NCI-H2196 treated with DMSO at 0.1 percent for 48 hours (cell line): ENCODE results near the gene NHSL1.
A peak's percentile ranks its signal among the peaks of the same experiment; 100 is the strongest.

ENCODE experiments used
- DNase-seq: peaks from one replicate; lab custom pipeline; 2025; ENCODE audit not compliant: unreplicated experiment; lab: John Stamatoyannopoulos, UW

NHSL1 gene

GRCh38 chr6:138405816-138406413 is 93.4 kb downstream of the NHSL1 start:
- no peak for DNase-seq

- DNase-seq = no peak
These were observed 94.5 kb downstream of the NHSL1 start for GRCh38 chr6:138404666-138405337.

DNA sequence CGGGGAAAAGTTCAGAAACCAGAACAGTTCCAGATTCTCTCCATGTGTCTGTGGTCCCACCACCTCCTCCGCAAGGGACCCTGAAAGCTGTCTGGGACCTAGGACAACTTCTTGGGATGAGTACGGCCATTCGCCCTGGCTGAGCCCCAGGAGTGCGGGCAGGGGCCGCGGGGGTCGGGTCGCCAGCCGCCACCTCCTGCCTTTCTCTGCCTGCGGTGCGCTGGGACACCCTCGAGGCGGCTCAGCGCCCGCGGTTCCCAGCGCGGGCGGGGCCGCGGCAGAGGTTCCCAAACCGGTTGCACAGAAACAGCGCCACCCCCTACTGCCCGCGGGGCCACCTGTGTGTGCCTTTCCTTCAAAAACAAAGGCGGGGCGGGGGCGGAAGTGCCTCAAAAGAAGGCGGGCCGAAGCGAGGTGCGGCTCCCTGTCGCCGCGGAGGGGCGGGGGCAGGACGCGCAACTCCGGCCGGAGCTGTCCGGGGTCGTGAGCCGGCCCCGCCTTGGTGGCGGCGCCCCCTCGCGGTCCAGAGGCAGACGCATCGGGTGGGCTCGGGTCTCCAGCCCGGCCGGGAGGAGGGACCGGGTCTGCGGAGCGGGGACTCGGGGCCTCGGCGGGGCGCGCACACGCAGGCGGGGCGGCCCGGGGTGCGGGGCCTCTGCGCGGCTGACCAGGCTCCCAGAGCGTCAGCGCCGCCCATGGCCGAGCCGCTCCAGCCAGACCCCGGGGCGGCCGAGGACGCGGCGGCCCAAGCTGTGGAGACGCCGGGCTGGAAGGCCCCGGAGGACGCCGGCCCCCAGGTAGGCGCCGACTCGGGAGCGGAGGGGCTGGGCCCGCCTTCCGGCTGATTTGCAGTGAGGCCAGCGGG is 95.3 kb downstream of the NHSL1 start, which contains the start of gene HEBP2:
Gene HEBP2, plus strand, starts transcription at position 423 of the 865 bp plus-strand sequence. Its CDS starts 273 bp downstream, at position 696.
- peak; percentile 93 for DNase-seq

DNA sequence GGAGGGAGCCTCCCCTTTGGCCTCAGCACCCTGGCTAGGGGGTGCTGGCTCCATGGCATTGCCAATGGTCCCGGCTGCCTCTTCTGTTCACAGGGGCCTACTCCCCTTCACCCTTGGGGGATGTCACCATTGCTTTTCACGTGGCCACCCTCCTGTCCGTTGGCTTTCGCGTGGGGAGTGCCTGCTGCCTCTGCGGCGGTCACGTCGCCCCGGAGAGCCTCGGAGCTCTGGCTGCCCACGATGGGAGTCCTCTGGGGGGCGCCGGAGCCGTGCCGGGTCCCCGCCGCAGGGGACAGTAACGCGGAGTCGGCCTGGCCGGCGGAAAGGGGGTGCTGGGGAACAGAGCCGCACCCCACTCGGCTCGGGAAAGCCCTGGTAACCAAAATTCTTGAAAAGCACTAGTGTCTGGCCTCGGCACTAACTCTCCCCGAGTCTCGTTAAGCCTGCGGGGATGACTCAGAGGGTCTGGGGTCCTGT is 95.9 kb downstream of the NHSL1 start:
- DNase-seq = no peak

DNA sequence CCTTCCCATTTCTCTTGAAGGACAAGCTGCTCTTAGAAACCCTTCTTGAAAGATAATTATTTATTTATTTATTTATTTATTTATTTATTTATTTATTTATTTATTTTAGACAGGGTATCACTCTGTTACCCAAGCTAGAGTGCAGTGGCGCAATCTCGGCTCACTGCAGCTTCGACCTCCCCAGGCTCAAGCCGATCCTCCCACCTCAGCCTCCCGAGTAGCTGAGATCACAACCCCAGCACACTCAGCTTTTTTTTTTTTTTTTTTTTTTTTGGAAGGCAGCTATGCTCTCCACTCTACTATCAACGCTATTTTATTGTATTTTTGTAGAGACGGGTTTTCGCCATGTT is 96.5 kb downstream of the NHSL1 start:
- DNase-seq = no peak

DNA sequence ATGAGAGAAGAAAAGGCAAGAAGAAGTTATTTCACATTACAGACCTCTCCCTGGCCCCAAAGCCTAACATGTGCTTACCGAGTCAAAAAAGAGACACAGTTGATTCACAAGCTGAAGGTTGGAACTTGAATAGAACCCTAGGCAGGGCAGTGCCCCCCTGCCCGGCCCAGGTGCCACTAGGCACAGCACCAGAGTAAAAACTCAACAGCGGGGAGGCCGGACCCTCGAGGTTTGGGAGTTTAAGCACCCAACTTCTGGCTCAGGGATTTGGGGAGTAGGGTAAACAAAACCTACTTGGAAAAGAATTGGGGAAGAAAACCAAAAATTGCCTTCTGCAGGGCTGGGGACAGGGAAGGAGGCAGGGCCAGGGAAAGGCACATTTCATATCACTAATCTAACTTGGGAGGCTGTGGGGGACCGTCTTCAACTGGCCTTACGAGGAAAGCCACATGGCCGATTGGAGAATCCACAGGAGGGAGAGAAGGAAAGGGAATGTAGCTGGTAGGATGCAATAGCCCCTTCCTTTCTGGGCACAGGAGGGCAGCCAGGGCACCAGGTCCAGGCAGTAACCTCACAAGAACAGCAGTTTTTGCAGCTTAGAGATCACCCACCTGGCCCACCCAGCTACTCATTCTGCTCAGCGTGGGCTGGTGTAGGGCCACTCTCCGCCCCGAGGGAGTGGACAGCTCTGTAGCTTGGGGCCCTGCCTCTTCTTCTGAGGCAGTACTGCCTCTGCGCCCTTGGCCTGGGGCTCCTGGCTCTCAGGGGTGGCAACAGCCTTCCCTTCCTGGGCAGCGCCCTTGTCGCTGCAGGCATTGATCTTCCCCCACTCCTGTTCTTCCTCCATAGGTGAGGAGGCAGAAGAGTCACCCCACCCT is 97.1 kb downstream of the NHSL1 start:
- no peak for DNase-seq

DNA sequence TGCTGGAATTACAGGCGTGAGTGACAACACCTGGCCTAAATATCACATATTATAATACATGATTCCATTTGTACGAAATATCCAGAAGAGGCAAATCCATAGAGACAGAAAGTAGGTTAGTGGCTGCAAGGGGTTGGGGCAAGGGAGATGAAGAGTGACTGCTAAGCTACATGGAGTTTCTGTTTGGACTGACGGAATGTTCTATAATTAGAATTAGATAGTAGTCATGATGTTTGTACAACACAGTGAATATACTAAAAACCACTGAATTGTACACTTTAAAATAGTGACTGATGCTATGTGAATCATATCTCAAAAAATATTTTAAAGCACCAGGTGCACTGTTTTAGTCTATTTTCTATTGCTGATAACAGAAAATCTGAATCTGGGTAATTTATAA is 99.0 kb downstream of the NHSL1 start:
- DNase-seq = no peak

DNA sequence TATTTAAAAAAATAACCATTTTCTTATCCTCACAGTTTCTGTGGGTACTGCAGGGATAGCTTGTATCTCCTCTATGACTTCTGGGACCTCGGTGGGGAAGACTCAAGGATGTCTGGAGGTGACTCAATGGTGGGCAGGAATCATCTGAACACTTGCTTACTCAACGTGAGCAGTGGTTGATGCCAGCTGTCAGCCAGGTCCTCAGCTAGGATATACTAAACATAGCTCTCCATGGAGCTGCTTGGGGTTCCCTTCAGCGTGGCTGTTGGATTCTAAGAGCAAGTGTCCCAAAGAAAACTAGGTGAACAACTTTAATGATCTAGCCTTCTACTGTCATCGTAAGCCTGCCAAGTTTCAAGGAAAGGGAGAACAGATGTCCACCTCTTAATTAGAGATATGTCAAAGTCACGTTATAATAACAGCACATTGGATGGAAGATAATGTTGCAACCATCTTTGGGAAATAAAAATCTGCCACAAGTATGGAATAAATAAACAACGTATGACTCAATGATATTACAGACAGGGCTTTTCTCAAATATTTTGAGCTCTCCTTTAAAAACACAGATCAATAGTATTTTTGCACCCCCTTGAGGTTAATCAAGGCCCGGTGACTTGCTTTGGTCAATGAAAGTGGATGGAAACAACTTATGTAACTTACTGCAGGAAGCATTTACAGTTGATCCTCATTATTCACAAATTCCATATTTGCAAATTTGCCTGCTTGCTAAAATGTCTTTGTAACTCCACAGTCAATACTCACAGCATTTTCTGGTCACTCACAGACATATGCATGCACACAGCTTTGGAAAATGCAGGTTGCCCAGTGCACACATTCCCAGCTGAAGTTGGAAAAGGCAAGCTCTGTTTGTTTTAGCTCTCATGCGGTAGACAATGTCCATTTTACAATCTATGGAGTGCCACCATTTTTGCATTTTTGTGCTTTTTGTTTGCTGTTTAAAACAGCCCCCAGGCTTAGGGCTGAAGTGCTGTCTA is 101.9 kb downstream of the NHSL1 start:
- DNase-seq = no peak

GRCh38 chr6:138396709-138397108 is 102.6 kb downstream of the NHSL1 start:
- no peak for DNase-seq

GRCh38 chr6:138393871-138394783 is 105.2 kb downstream of the NHSL1 start:
- DNase-seq = no peak

DNA sequence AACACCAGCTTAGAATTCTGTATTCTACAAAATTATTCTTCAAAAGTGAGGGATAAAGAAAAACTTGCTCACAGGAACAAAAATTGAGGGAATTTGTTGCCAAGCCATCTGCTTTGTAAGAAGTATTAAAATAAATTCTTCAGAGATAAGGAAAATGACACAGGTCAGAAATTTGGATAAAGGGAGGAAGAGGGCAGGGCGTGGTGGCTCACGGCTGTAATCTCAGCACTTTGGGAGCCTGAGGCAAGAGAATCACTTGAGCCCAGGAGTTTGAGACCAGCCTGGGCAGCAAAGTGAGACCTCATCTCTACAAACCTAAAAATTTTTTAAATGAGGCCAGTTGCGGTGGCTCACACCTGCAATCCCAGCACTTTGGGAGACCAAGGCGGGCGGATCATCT is 109.7 kb downstream of the NHSL1 start:
- no peak for DNase-seq

DNA sequence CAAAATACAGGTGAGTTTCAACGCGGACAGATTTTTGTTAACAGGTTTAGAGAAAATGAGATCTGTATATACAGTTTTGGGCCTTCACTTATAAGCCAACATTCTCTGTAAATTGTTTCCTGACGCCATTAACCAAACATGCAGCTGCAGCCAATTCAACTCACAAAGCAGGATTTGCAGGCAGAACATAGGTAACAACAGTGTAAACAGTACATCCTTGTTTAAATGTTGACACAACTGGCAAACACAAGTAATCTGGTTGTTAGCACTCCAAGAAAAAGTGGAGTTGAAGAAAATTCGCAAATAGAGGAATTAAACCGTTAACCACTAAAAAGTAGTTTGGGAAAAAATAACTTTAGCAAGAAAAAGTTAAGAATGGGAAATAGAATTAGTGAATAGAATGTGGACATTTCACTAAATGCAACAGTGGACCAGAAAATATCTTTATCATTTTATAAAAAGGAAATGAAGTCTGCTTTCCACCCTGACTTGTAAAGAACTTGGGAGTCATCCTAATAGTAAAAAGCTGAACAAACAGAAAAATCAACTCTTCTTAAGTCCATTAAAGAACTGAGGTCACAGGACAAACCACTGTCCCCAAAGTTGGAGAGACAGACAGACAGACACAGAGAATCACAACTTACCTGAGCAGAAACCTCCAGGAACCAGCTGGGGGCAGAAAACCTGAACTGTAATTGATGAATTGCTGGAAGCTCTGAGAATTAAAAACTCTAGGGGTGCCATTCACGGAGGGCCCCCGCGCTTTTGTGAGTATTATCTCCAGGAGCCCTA is 111.5 kb downstream of the NHSL1 start:
- DNase-seq = peak; percentile 33

DNA sequence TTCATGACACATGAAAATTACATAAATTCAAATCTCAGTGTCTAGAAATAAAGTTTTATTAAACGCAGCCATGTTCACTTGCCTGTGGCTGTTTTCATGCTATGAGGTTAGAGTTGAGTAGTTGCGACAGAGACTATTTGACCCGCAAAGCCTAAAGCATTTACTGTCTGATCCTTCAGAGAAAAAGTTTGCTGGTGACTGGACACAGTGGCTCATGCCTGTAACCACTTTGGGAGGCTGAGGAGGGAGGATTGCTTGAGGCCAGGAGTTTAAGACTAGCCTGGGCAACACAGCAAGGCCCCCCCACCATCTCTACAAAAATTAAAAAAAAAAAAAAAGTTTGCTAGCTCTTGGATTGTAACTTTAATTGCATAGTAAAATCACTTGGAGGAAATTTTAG is 112.4 kb downstream of the NHSL1 start:
- DNase-seq = no peak

- no peak for DNase-seq
These were observed 115.5 kb downstream of the NHSL1 start for GRCh38 chr6:138383776-138384175.

DNA sequence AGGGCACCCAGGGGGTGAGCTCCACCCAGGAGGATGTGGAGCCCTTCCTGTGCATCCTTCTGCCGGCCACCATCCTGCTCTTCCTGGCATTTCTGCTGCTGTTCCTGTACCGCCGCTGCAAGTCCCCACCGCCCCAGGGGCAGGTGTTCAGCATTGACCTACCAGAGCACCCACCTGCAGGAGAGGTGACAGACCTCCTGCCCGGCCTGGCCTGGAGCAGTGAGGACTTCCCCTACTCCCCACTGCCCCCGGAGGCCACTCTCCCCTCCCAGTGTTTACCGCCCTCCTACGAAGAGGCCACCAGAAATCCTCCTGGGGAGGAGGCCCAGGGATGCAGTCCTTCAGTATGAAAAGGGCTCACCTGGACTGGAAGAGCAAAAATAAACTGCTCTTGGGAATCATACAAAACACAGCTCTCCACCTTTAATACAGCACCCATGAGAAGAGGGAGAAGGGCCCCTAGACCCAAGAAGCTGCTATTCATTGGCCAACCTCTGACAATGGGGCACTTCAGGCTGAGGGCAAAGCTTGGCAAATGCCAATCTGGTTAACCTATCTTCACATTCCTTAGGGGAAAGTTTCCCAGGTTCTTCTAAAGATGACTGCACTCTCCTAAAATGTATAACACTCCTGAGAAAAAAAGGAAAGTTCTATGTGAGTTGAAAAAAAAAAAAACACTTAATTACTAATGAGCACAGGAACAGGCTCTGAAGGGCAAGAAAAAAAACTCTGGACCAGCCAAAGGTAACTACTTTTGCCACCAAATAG is 116.6 kb downstream of the NHSL1 start:
- DNase-seq = no peak

DNA sequence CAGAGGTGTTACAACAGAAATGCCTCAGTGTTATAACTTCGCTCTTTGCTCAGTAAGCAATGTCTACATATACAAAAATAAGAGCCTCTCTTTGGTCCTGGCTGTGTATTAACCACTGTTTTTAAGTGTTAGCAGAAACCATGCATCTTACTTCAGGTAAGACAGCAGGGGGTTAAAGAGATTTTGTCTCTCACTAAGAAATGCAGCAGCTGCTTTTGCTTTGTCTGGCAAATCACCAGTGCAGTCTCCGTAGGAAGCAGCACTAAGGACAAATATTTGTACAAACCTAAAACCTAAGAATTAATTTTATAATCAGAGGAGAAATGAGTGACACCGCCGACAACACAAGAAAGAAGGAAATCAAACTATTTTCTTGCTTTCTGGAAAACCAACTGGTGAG is 120.8 kb downstream of the NHSL1 start:
- no peak for DNase-seq

DNA sequence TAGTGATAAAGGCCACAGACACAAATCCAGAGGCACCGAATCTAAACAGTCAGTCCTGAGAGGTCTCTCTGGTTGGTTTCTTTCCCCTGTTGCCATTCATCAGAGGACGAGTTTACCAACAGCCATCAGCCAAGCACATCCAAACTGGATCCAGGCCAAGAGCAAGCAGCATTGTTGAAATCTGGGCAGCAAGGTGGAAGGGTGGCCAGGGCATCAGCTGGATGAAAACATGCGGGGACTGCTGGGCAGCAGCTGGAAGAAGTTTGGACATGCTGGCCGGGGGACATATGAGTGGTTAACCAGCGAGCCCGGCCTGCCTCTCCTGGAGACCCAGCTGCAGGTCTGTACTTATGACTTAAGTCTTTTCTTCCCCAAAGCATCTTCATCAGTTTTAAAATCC is 121.5 kb downstream of the NHSL1 start, which contains the start of gene SMIM28:
Gene SMIM28, plus strand, starts transcription at position 62 of the 400 bp plus-strand sequence. Its CDS starts 168 bp downstream, at position 230.
- DNase-seq = peak; percentile 10
